ENCODE measurements around the gene ADNP. TPM values are rescaled to one million over a fixed set of nuclear protein-coding genes. Genes with fewer than 3 reads are reported as not detected.
A peak's percentile ranks its signal among the peaks of the same experiment; 100 is the strongest.

ADNP gene
- total RNA-seq, 2 donors from 2014 or later: 23.7 to 34.3 TPM

- H3K4me1 ChIP-seq: no peaks in the 10 kb centered on the region
- H3K4me3 ChIP-seq: no peak overlapping the region
- H3K36me3 ChIP-seq: no peaks in the 10 kb centered on the region
- no peak for TF ChIP-seq CTCF (IDR thresholded peaks at IDR 0.05)
- no peak for DNase-seq (ENCODE audit: low spot score)
- H3K27ac ChIP-seq: no peak overlapping the region
- no peaks in the 10 kb centered on the region for H3K9me3 ChIP-seq
- no peaks in the 10 kb centered on the region for H3K27me3 ChIP-seq
Observed at GRCh38 chr20:50873585-50873984, 57.7 kb downstream of the ADNP start.

- H3K4me3 ChIP-seq: no peak overlapping the region
- H3K4me1 ChIP-seq: no peaks in the 10 kb centered on the region
- no peaks in the 10 kb centered on the region for H3K36me3 ChIP-seq
- no peak for TF ChIP-seq CTCF (IDR thresholded peaks at IDR 0.05)
- H3K9me3 ChIP-seq: no peaks in the 10 kb centered on the region
- no peaks in the 10 kb centered on the region for H3K27me3 ChIP-seq
- DNase-seq (ENCODE audit: low spot score): no peak
- no peak overlapping the region for H3K27ac ChIP-seq
Observed at GRCh38 chr20:50872560-50873425, 58.4 kb downstream of the ADNP start.

GRCh38 chr20:50870561-50871161 is 60.6 kb downstream of the ADNP start:
- no peak overlapping the region for H3K27ac ChIP-seq
- H3K4me1 ChIP-seq: no peaks in the 10 kb centered on the region
- peak overlapping the region in 1 of 2 donors; percentile 15 for H3K4me3 ChIP-seq
- no peak for DNase-seq (ENCODE audit: low spot score)
- no peaks in the 10 kb centered on the region for H3K9me3 ChIP-seq
- TF ChIP-seq CTCF (IDR thresholded peaks at IDR 0.05): no peak
- H3K36me3 ChIP-seq: no peaks in the 10 kb centered on the region
- no peaks in the 10 kb centered on the region for H3K27me3 ChIP-seq

- H3K4me1 ChIP-seq: no peaks in the 10 kb centered on the region
- no peak overlapping the region for H3K4me3 ChIP-seq
- no peak for TF ChIP-seq CTCF (IDR thresholded peaks at IDR 0.05)
- no peaks in the 10 kb centered on the region for H3K36me3 ChIP-seq
- H3K27me3 ChIP-seq: no peaks in the 10 kb centered on the region
- no peaks in the 10 kb centered on the region for H3K9me3 ChIP-seq
- no peak overlapping the region for H3K27ac ChIP-seq
- DNase-seq (ENCODE audit: low spot score): no peak
Observed at GRCh38 chr20:50868509-50869495, 62.4 kb downstream of the ADNP start.

GRCh38 chr20:50867805-50868204 is 63.4 kb downstream of the ADNP start:
- no peaks in the 10 kb centered on the region for H3K36me3 ChIP-seq
- no peak for DNase-seq (ENCODE audit: low spot score)
- no peaks in the 10 kb centered on the region for H3K27me3 ChIP-seq

More at GRCh38 chr20:50867805-50868204, 63.4 kb downstream of the ADNP start:
- no peak overlapping the region for H3K27ac ChIP-seq
- no peaks in the 10 kb centered on the region for H3K4me1 ChIP-seq
- no peak for TF ChIP-seq CTCF (IDR thresholded peaks at IDR 0.05)
- no peak overlapping the region for H3K4me3 ChIP-seq
- H3K9me3 ChIP-seq: no peaks in the 10 kb centered on the region

Measured in right atrium auricular region (tissue), 2 donors.